ENCODE data around the gene FBRS. TPM values are rescaled to one million over a fixed set of nuclear protein-coding genes. Genes with fewer than 3 reads are reported as not detected.

FBRS gene
- polyA plus RNA-seq, 1 of the 3 experiments (the other 2 are of a cell fraction), result 11.5 TPM

GRCh38 chr16:30609002-30609925 is 49.0 kb upstream of the FBRS start:
- Histone ChIP-seq H3F3A (replicated peaks; ENCODE audit: insufficient read depth) (no peaks in the 10 kb centered on the region), H3K4me1 (ENCODE audit: control insufficient read depth in 1 of 2, insufficient read depth in 2 of 2, low read depth in 1 of 2, low read length in 1 of 2) (peaks cover 5 to 6% of the 10 kb centered on the region in 2 experiments; a peak in 2 of 4 replicates), H3K9ac (peak overlapping the region; percentile 98), H3K4me2 (peak overlapping the region; percentile 94), H3K27me3 (ENCODE audit: insufficient read depth) (no peaks in the 10 kb centered on the region), H3K4me3 (ENCODE audit: low read depth in 2 of 2, low read length in 1 of 2) (peak overlapping the region; percentile 64 to 87), H4K20me1 (ENCODE audit: insufficient read depth) (no peaks in the 10 kb centered on the region), H3K9me3 (no peaks in the 10 kb centered on the region), H3K79me2 (ENCODE audit: insufficient read depth) (peaks cover 25% of the 10 kb centered on the region), H3K9me2 (no peaks in the 10 kb centered on the region), H3K27ac (ENCODE audit: low read depth in 2 of 2, low read length in 1 of 2) (peak overlapping the region; percentile 87), H2AFZ (ENCODE audit: low read depth) (peak overlapping the region; percentile 96), H3K36me3 (replicated peaks in 1 of 2; ENCODE audit: control insufficient read depth in 1 of 2, insufficient read depth in 2 of 2, low read length in 1 of 2) (peaks cover 11 to 26% of the 10 kb centered on the region in 2 experiments)
- no peak for TF ChIP-seq JUND (IDR thresholded peaks at IDR 0.05)
- TF ChIP-seq IRF3 (IDR thresholded peaks at IDR 0.05; ENCODE audit: low read depth, low read length), result no peak
- no peak for TF ChIP-seq EZH2phosphoT487 (IDR thresholded peaks at IDR 0.05; ENCODE audit: borderline replicate concordance, low read depth)
- 0 out of 2 replicates have a peak, but pooled peaks have one; percentile 15 for TF ChIP-seq NRF1 (IDR thresholded peaks at IDR 0.05; ENCODE audit: low read depth, low read length)
- TF ChIP-seq GABPA (IDR thresholded peaks at IDR 0.05; ENCODE audit: low read depth), result no peak
- peak; percentile 13; the same call in 1 of the 2 replicates for TF ChIP-seq NFIC (IDR thresholded peaks at IDR 0.05; ENCODE audit: borderline replicate concordance)
- no peak for TF ChIP-seq FOXJ3 (CRISPR knock-in tag; IDR thresholded peaks at IDR 0.05)
- TF ChIP-seq PBX3 (IDR thresholded peaks at IDR 0.05), result no peak
- no peak for TF ChIP-seq RXRA (IDR thresholded peaks at IDR 0.05; ENCODE audit: borderline replicate concordance, low read depth)
- no peak for TF ChIP-seq TCF12 (IDR thresholded peaks at IDR 0.05)
- no peak for TF ChIP-seq SMC3 (IDR thresholded peaks at IDR 0.05; ENCODE audit: low read depth, low read length)
- TF ChIP-seq MXI1 (IDR thresholded peaks at IDR 0.05; ENCODE audit: low read depth, low read length), result no peak
- WGBS (ENCODE audit: low lambda C conversion rate), result 31% methylated on average over 18 of the region's 40 CpGs
- ChIA-PET CTCF (interaction anchor here (0.8 to 3.5 kb wide), 8 partner anchors 11 to 179 kb away, joined by 3 to 14 read pairs (median 4); partner anchors contain the start of genes DCTPP1 and ZNF785), POLR2A (interaction anchor here (0.7 to 2.9 kb wide), 5 partner anchors 24 to 186 kb away, joined by 3 to 14 read pairs (median 4); partner anchors contain the start of genes PRR14, ZNF688, ZNF764 and ZNF785)
- peak; percentile 84 for DNase-seq

Data from SK-N-SH (cell line).